ENCODE data around the gene OBP2B.

DNA sequence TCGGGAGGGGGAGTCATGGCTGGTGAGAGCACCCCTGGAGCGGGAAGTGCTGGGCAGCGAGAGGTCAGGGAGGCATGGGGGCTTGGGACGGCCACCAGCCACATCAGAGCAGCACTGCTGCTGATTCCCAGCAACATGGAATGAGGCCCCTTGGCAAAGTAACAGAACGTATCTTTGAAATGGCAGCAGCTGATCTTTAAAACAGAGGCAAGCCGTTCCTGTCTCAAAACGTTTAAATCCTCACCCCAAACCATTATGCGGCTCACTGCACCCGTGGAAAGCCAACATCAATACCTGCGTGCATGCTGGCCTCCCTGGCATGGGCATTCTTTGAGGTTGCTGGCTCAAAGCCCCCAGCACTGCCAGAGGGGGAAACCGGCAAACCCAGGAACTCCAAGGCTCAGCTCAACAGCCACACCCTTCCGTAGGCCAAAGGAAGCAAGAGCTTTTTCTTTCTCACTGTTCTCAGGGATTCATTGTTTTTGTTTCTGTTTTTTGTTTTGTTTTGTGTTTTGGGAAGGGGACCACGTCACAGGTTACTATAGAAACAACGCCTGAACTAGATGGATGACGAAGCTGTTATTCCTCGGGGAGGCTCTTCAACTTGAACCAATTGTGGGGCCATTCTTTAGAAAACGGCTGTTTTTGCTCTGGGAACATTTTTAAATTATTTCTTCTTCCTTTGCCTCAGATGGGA, 28.1 kb upstream of the OBP2B start:
- TF ChIP-seq, protein P1, sequence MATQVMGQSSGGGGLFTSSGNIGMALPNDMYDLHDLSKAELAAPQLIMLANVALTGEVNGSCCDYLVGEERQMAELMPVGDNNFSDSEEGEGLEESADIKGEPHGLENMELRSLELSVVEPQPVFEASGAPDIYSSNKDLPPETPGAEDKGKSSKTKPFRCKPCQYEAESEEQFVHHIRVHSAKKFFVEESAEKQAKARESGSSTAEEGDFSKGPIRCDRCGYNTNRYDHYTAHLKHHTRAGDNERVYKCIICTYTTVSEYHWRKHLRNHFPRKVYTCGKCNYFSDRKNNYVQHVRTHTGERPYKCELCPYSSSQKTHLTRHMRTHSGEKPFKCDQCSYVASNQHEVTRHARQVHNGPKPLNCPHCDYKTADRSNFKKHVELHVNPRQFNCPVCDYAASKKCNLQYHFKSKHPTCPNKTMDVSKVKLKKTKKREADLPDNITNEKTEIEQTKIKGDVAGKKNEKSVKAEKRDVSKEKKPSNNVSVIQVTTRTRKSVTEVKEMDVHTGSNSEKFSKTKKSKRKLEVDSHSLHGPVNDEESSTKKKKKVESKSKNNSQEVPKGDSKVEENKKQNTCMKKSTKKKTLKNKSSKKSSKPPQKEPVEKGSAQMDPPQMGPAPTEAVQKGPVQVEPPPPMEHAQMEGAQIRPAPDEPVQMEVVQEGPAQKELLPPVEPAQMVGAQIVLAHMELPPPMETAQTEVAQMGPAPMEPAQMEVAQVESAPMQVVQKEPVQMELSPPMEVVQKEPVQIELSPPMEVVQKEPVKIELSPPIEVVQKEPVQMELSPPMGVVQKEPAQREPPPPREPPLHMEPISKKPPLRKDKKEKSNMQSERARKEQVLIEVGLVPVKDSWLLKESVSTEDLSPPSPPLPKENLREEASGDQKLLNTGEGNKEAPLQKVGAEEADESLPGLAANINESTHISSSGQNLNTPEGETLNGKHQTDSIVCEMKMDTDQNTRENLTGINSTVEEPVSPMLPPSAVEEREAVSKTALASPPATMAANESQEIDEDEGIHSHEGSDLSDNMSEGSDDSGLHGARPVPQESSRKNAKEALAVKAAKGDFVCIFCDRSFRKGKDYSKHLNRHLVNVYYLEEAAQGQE (IDR thresholded peaks at IDR 0.05; ENCODE audit: borderline replicate concordance): no peak
- TF ChIP-seq TAF1 (IDR thresholded peaks at IDR 0.05; ENCODE audit: low read depth) (no peak), POLR2AphosphoS5 (IDR thresholded peaks at IDR 0.05) (no peak), SMC3 (conservative IDR thresholded peaks at IDR 0.05; ENCODE audit: poor library complexity) (no peak), EZH2 (IDR thresholded peaks at IDR 0.05; ENCODE audit: borderline replicate concordance, insufficient read depth, low read length, poor library complexity, severe bottlenecking) (no peak), EP300 (conservative IDR thresholded peaks at IDR 0.05; ENCODE audit: poor library complexity, severe bottlenecking) (no peak)
- TF ChIP-seq, protein P2, sequence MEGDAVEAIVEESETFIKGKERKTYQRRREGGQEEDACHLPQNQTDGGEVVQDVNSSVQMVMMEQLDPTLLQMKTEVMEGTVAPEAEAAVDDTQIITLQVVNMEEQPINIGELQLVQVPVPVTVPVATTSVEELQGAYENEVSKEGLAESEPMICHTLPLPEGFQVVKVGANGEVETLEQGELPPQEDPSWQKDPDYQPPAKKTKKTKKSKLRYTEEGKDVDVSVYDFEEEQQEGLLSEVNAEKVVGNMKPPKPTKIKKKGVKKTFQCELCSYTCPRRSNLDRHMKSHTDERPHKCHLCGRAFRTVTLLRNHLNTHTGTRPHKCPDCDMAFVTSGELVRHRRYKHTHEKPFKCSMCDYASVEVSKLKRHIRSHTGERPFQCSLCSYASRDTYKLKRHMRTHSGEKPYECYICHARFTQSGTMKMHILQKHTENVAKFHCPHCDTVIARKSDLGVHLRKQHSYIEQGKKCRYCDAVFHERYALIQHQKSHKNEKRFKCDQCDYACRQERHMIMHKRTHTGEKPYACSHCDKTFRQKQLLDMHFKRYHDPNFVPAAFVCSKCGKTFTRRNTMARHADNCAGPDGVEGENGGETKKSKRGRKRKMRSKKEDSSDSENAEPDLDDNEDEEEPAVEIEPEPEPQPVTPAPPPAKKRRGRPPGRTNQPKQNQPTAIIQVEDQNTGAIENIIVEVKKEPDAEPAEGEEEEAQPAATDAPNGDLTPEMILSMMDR (IDR thresholded peaks at IDR 0.05; ENCODE audit: poor library complexity, severe bottlenecking): no peak

All from neural cell (in vitro differentiated cells).